GM19099 (cell line): ENCODE data around the gene PRKX.

Experiments
- POLR2A ChIP-seq: IDR thresholded peaks from 3 replicates; pipeline ENCODE4 v1.6.1; 2011; ENCODE audit warnings: low read depth; ENCODE audit not compliant: insufficient read length; ENCODE audit errors: extremely low read depth

PRKX gene

DNA sequence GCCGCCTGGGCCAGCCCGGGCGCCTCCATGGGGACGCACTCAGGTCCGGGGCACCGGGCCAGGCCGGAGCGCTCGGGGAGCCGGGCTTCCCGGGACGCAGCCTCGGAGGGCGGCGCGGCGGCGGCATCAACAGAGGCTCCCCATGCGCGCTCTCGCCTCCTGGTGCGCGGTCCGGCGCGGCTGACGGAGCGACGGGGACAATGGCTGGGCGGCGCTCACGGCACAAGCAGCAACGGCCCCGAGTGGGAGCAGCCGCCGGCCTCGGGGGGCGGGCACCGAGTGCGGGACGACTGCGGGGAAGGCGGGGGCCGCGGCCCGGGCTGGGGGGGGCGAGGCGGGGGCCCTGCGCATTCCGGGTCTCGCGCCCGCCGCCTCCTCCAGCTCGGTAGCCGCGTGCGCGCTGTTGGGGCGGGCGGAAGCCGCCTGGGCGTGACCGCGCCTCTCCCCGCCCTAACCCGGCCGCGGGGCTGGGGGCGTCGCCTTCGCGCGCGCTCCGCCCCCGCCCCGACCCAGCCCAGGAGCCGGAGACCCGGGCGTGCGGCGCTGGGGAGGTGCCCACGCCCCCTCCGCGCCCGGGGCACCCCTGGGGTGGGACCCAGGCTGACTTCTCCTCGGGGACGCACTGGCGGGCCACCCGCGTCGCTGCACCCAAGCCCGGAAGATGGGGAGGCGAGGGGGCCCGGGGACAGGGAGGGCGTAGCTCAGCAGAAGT is at the start of gene PRKX:
Gene PRKX, minus strand, starts transcription at position 425 of the 712 bp plus-strand sequence. Its CDS starts 396 bp downstream, at position 29.
- TF ChIP-seq POLR2A, result peak; percentile 53

DNA sequence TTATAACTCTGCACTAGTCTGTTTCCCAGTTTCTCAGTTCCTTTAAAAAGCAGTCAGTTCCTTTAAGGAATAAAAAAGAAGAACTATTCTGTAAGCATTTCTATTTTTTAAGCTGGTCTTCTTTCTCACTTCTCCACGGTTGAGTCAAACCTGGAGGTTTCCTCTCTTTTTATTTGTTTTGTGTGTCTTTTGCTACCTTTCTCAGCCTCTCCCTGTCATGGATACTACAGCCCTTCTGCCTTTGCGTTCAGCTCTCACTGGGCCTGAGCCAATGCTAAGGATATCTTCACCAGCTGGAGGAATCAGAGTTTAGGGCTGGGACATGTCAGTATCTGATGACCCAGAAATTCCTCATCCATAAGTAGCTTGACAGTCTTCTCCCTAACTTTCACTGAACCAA is 49.7 kb upstream of the PRKX start:
- no peak for TF ChIP-seq POLR2A

DNA sequence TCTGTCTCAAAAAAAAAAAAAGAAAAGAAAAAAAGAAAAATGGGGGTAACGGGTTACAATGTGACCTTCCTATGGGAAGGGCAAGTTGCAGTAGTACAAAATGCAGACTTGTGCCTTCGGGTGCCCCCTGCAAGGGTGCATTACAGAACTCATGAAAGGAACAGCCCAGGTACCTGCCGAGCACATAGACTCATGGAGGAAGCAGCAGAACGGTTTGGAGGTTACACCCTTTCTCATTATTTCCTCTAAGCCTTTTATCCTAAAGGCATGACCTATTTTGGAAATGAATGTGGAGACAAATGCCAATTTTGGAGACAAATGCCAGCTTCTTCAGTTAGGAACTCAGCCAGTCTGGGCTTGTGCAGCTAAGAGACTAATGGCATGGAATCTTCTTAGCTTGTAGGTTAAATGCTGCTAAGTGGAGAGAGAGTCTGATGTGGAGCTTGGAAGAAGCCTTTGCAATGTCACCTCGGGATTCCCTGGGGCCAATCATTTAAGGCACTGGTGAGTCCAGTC is 44.1 kb upstream of the PRKX start:
- TF ChIP-seq POLR2A, result no peak

DNA sequence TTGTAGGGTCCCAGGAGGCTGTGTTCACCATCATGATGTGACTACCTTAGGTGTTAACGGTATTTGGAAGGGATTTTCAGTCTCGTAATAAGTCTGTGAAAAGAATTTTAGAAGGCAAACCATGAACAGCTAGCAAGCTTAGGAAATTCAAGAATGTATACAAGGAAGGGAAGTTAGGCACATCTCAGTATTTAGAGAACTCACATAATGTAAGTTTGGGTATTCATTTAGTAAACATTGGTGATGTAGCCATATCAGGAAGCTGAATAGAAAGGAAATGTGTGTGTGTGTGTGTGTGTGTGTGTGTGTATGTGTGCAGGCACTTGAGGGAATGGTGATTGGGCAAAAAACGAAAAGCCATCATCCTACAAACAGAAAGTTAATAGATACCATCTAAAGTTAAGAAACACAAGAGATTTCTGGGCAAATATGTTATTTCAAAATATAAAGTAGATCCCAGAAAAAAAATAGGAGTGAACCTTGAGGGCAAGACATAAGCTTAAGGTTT is 34.7 kb upstream of the PRKX start:
- TF ChIP-seq POLR2A, result no peak

DNA sequence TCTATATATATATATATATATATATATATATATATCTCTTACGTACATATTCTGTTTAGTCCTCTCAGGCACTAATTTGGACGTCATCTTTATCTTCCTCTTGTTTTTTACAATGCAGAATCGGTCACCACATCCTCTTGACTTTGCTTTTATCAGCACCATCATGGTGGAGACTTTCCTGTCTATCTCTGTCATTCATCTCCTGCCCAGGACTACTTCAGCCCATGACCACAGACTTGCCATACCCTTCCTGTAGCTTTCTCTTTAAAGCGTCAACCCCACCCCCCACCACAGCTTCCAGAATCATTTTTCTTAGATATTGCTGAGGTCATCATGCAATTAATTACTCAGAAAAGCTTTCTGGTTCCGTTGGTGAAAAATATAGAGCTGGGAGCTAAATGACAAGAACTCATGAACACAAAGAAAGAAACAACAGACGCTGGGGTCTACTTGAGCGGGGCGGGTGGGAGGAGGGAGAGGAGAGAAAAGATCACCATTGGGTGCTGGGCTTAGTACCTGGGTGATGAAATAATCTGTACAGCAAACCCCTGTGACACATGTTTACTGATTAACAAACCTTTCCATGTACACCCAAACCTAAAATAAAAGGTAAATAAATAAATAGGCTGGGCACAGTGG is 30.5 kb upstream of the PRKX start:
- TF ChIP-seq POLR2A, result no peak

DNA sequence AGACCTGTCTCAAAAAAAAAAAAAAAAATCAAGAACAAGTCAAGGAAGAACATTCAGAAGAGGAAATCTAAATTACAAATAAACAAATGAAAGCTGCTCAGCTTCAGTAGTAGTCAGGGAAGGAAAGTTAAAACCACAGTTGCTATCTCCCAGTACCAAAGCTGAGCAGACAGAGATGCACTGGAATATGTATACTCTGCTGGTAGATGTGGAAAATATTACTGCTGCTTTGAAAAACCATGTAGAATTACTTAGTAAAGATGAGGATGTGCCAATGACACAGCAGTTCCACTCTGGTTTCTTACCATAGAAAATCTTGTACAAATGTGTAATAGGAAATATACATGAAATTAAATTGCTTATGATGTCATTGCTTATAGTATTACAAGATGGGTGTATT is 25.1 kb upstream of the PRKX start:
- no peak for TF ChIP-seq POLR2A

DNA sequence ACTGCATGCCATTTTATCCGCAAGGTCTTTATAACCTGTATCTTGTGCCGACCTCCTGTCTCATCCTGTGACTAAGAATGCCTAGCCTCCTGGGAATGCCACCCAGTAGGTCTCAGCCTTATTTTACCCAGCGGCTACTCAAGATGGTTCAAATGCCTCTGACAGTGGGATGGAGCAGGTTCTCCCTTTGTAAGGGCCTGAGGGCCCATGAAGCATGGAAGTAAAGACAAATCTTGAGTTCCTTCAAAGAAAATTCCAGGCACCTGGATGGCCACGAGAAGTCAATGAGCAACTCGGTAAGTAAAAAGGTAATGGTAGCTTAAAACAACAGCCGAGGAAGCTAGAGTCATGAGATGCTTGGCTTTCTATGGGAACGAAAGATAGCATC is 19.6 kb upstream of the PRKX start:
- no peak for TF ChIP-seq POLR2A

DNA sequence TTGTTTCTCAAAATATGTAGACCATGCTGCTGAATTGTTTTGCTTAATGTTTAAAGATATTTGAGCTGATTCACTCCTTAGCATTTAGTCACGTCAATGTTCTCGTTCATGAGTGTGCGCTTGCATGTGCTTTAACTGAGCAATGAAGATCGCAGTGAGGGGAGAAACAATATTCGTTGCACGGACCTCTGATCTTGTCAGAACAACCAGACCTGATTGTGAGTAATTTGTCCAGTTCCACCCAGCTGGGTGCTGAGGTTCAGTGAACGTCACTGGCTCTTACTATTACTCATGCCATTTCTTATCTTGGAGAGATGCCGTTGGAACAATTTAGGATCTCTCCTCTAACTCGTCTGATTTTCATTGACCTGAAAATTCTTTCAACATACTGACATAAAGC is 15.0 kb upstream of the PRKX start:
- no peak for TF ChIP-seq POLR2A

DNA sequence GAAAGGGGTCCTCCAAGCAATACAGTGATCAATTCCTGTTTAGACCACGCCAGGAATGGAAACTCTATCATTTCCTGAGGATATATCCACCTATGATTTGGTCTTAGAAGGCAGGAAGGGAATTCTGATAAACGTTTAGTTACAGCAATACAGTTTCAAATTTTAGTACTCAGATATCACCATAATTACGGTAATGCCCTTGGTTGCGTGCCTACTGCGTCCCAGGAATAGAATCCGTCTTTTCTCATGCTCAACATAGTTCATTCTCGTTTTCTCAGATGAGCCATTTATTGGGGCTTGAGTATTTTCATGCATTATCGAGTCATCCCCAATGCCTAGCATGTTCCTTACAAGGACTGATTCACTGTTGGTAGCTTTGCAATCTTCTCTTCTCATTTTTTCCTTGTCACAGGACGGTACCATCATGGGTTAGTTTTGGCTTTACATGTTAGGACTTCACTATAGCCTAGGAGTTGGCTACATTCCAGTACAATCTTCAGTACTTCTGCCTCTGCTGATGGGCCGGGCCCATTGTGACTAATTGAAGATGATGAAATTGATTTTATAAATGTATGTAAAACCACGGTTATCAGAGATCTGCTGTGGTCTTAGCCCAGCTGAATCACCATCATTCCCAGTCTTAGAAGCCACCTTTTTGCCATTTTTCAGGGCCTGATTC is 4.4 kb upstream of the PRKX start:
- no peak for TF ChIP-seq POLR2A

DNA sequence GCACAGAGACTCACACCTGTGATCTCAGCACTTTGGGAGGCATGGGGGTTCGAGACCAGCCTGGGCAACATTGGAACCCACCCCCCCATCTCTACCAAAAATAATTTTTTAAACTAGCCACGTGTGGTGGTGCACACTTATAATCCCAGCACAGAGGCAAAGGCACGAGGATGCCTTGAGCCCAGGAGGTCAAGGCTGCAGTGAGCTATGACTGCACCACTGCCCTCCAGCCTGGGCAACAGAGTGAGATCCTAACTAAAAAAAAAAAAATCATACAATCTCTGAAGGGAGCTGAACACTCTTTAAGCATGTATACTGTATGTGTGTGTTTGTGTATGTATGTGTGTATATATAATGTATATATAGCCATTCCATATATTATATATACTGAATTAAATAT is 2.5 kb upstream of the PRKX start:
- no peak for TF ChIP-seq POLR2A

DNA sequence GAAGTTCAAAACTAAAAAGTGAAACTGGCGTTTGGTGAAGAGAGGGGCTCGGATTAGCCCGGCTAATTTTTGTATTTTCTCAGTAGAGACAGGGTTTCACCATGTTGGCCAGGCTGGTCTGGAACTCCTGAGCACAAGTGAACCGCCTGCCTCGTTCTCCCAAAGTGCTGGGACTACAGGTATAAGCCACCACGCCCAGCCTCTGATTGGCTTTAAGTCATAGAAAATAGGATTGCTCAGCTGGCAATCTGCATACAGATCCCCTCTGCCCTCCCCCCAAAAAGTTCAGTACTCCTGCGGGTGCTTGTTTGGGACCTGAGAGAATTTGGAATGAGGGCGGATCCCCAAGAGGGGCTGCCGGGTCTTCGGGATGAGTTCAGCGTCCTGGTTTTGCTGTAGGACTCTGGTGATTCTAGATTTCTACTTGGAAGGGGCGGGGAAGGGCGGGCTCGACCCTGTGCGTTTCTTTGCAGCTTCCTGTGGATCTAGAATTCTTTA is 537 bp upstream of the PRKX start:
- TF ChIP-seq POLR2A, result no peak

DNA sequence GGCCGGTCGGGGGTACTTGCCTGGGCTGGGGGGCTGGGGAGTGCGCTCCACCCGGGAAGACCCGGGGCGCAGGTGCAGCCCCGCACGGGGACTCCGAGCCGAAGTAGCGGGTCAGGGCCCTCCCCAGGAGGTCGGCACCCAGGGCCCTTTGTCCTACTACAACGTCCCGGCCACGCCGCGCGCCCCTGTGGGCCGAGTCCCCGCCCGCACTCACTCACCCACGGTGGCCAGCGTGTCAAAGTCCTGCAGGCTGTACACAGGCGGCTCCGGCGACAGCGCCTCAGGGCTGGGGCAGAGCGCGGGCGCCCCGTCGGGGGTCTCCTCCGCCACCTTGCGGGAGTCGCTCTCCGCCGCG is 602 bp downstream of the PRKX start:
- no peak for TF ChIP-seq POLR2A

DNA sequence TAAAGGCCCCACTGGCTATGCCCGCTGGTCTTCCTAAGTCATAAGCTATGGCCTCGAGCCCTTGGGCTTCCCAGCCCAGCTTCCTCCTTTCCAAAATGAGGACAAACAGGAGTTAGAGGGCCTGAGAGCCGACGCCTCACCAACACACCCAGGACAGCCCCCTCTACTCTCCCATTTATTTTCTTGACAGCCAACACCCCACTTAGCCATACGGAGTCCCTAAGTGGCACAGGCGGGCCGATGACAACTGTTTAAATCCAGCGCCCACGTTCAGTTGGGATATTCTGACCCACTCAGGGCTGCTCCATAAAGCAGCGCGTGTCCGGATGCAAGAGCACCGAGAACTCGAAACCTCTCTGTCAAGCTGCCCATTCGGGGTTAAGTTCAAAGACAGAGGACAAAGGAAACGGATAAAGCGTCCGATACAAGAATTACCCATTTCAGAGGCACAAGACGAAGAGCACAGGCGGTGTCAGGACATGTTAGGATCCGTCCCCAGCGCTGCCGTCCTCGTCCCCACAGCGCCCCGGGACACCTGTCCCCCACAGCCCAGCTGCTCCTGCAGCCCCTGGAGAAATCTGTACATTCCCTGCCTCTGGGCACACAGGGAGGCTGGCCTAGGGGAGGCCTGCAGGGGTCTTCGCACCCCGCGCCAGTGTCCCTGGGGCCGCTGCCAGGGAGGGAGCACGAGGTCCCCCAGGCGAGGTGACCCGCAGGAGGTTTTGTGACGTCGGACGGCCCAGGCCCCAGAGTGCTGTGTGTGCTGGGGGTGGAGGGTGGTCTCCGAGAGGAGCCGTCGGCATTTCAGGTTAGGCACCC is 1.2 kb downstream of the PRKX start:
- no peak for TF ChIP-seq POLR2A

DNA sequence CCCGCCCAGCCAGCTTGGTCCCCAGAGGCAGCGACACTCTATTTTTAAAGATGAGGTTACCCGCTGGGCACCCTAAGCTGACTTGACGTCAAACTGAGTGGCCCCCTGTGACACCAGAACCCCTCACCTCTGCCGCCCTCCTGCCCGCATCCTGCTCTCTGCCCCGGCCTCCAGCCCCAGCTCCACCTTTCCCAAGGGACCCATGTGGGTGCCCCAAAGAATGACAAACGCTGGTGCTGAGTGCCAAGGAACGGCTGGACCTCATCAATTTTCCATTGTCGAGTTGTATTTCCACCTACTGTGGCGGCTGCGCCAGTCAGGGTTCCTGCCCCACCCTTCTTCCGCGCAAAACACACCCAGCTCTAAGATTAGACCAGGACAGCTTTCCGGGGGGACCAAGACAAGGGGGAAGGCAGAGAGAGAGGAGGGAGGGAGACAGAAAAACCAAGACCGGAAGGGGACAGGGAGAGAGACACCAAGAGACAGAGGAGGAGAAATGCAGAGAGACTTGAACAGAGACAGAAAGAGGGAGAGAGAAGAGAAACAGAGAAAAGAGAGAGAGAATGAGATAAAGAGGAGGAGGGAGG is 2.0 kb downstream of the PRKX start:
- no peak for TF ChIP-seq POLR2A
